Sigmoid colon (tissue), 7 donors: ENCODE results near the gene NTHL1. TPM values are rescaled to one million over a fixed set of nuclear protein-coding genes. Genes with fewer than 3 reads are reported as not detected.

ENCODE experiments used
- DNase-seq: peaks from one replicate; pipeline ENCODE4 v3.0.0-alpha.2; 2019
- H3K27ac ChIP-seq, 4 donors: fragments of 200-600 bp; sonication (generic); one replicate each; pipeline ENCODE4 v1.5.1; 2016 to 2019; ENCODE audit warnings: mild to moderate bottlenecking in 1 of 4
- H3K27me3 ChIP-seq, 3 donors: fragments of 200-600 bp; sonication (generic); one replicate each; pipeline ENCODE4 v1.5.1; 2019; ENCODE audit warnings: mild to moderate bottlenecking in 1 of 3
- H3K36me3 ChIP-seq, 4 donors: fragments of 200-600 bp; sonication (generic); one replicate each; pipeline ENCODE4 v1.5.1; 2016 to 2019
- H3K4me1 ChIP-seq, 4 donors: fragments of 200-600 bp; sonication (generic); one replicate each; pipeline ENCODE4 v1.5.1; 2017 to 2019
- H3K4me3 ChIP-seq, 4 donors: fragments of 200-600 bp; sonication (generic); one replicate each; pipeline ENCODE4 v1.5.1; 2017 to 2019; ENCODE audit warnings: mild to moderate bottlenecking in 2 of 4, moderate library complexity in 1 of 4
- H3K9me3 ChIP-seq, 4 donors: fragments of 200-600 bp in 3 of 4; sonication (generic) in 3 of 4; one replicate each; pipeline versions ENCODE4 v1.5.1 to v1.6.1; 2013 to 2019
- EP300 ChIP-seq, 4 donors: sonication (generic); formaldehyde crosslinking; IDR thresholded peaks; one replicate each; pipeline ENCODE4 v1.6.1; 2017; ENCODE audit warnings: antibody characterized with exemption in 4 of 4
- POLR2A ChIP-seq, 2 donors: fragments of 450-650 bp; IDR thresholded peaks; one replicate each; pipeline ENCODE4 v1.6.1; 2016; ENCODE audit warnings: antibody characterized with exemption in 2 of 2, mild to moderate bottlenecking in 2 of 2, moderate library complexity in 2 of 2
- POLR2AphosphoS5 ChIP-seq, 4 donors: sonication (generic); formaldehyde crosslinking; IDR thresholded peaks; one replicate each; pipeline ENCODE4 v1.6.1; 2017; ENCODE audit warnings: antibody characterized with exemption in 4 of 4
- whole genome bisulfite sequencing, 2 donors: extraction: QIAGEN DNeasy Blood & Tissue Kit; methylation state at CpG; one replicate each; pipeline ENCODE4 v1.1.7; 2013; 5-methylcytosine and 5-hydroxymethylcytosine counted together
- intact Hi-C: fragments of 100-400 bp; cut with DNase I; formaldehyde crosslinking; loops from one replicate; pipeline ENCODE4 v1.15.1; 2023
- polyA plus RNA-seq, 3 donors: library from polyadenylated mRNA; stranded (reverse); fragments of 200-250 nt; gene quantifications; one replicate each; pipeline ENCODE4 v1.2.3, GENCODE V29; 2013
- total RNA-seq, 4 donors: library from RNA; depleted of rRNA; stranded (reverse); fragments of >200 nt; gene quantifications; one replicate each; pipeline ENCODE4 v1.1.0, GENCODE V29; 2016
- TF ChIP-seq, protein P1 (sequence below), 4 experiments: fragments of 450-650 bp in 3 of 4; fragments of 200-600 bp in 1 of 4; IDR thresholded peaks; one replicate each; pipeline ENCODE4 v1.5.1; 2016 to 2019; ENCODE audit warnings: antibody characterized with exemption in 4 of 4, mild to moderate bottlenecking in 3 of 4, moderate library complexity in 2 of 4
- donor health status: healthy with polysubstance abuse.
- donor health status: Bipolar disorder and iron deficiency.
- donor health status: healthy.

The NTHL1 gene
- total and polyA plus RNA-seq, 7 donors, result 18.4 to 44.5 (median 28.5) TPM

DNA sequence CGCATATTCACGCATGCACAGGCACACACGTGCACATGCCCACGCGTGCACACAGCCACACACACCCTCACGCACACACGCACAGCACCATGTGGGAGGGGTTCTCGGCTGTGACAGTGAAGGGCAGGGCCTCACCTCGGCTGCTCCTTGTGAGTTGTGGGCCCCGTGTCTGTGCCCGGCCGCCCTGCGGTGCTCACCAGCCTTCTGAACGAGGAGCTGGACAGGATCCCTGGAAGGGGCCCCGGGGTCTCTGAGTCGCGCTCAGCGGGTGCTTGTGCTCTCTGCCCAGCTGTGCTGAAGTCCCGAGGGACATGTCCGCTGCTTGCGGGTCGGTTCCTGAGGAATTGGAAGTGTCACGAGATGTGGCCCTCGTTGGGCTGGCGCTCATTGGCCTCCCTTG, 16.2 kb upstream of the NTHL1 start:
- no peaks in the 10 kb centered on the region for H3K27me3 ChIP-seq
- H3K36me3 ChIP-seq, result peaks cover 9 to 94% (median 33%) of the 10 kb centered on the region in 4 donors
- H3K9me3 ChIP-seq, result no peaks in the 10 kb centered on the region
- intact Hi-C loops, result no loop called here
- no peak overlapping the region for H3K4me3 ChIP-seq
- H3K27ac ChIP-seq, result no peak overlapping the region
- TF ChIP-seq POLR2AphosphoS5 (IDR thresholded peaks at IDR 0.05), result no peak
- TF ChIP-seq, protein P1, sequence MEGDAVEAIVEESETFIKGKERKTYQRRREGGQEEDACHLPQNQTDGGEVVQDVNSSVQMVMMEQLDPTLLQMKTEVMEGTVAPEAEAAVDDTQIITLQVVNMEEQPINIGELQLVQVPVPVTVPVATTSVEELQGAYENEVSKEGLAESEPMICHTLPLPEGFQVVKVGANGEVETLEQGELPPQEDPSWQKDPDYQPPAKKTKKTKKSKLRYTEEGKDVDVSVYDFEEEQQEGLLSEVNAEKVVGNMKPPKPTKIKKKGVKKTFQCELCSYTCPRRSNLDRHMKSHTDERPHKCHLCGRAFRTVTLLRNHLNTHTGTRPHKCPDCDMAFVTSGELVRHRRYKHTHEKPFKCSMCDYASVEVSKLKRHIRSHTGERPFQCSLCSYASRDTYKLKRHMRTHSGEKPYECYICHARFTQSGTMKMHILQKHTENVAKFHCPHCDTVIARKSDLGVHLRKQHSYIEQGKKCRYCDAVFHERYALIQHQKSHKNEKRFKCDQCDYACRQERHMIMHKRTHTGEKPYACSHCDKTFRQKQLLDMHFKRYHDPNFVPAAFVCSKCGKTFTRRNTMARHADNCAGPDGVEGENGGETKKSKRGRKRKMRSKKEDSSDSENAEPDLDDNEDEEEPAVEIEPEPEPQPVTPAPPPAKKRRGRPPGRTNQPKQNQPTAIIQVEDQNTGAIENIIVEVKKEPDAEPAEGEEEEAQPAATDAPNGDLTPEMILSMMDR (IDR thresholded peaks at IDR 0.05), result no peak
- TF ChIP-seq EP300 (IDR thresholded peaks at IDR 0.05), result no peak
- no peak for TF ChIP-seq POLR2A (IDR thresholded peaks at IDR 0.05)
- WGBS, 2 donors, result 94 to 95% methylated on average over 25 of the region's 25 CpGs
- no peak for DNase-seq
- no peaks in the 10 kb centered on the region for H3K4me1 ChIP-seq

DNA sequence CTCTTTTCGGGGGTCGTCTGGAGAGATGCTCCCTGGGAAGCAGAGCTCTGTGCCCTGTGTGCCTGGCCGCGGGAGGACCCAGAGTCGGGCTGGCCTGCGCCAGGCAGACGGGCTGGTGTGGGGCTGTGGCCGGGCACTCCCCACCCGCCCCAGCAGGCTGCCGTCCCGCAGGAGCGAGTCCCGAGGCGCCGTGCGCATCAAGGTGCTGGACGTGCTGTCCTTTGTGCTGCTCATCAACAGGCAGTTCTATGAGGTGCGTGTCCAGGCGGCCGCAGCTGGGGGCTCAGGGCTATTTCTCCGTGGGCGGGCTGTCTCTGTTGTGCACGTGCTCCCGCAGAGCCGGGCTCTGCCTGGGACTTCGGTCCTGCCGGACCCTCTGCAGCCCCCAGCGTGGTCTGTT, 15.2 kb upstream of the NTHL1 start:
- WGBS, 2 donors, result 96 to 97% methylated on average over 28 of the region's 28 CpGs
- TF ChIP-seq EP300 (IDR thresholded peaks at IDR 0.05), result no peak
- TF ChIP-seq, protein P1 (IDR thresholded peaks at IDR 0.05), result no peak
- TF ChIP-seq POLR2AphosphoS5 (IDR thresholded peaks at IDR 0.05), result no peak
- no peak for TF ChIP-seq POLR2A (IDR thresholded peaks at IDR 0.05)
- peaks cover 9 to 90% (median 41%) of the 10 kb centered on the region in 4 donors for H3K36me3 ChIP-seq
- no peak overlapping the region for H3K27ac ChIP-seq
- H3K4me3 ChIP-seq, result no peak overlapping the region
- DNase-seq, result no peak
- H3K9me3 ChIP-seq, result no peaks in the 10 kb centered on the region
- H3K27me3 ChIP-seq, result no peaks in the 10 kb centered on the region
- intact Hi-C loops, result no loop called here
- no peaks in the 10 kb centered on the region for H3K4me1 ChIP-seq

DNA sequence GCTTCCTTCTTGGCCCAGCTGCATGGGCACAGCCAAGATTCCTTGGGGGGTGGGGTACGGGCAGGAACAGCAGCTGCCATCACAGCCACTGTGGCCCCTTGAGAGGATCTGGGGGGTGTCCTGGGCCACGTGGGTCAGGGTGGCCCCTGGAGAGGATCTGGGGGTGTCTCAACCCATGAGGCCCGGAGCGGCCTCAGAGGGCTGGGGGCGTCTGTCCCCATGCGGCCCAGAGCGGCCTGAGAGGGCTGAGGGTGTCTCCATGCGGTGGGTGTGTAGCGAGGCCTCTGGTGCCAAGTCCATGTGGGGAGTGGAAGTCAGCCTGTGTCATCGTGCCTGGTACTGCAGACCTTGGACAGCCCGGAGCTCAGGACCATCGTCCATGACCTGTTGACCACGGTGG, 13.9 kb upstream of the NTHL1 start:
- no peaks in the 10 kb centered on the region for H3K4me1 ChIP-seq
- DNase-seq, result no peak
- H3K27ac ChIP-seq, result no peak overlapping the region
- WGBS, 2 donors, result 95 to 96% methylated on average over 13 of the region's 13 CpGs
- no peaks in the 10 kb centered on the region for H3K9me3 ChIP-seq
- no peaks in the 10 kb centered on the region for H3K27me3 ChIP-seq
- H3K4me3 ChIP-seq, result no peak overlapping the region
- peaks cover 9 to 87% (median 43%) of the 10 kb centered on the region in 4 donors for H3K36me3 ChIP-seq
- intact Hi-C loops, result no loop called here
- no peak for TF ChIP-seq POLR2AphosphoS5 (IDR thresholded peaks at IDR 0.05)
- TF ChIP-seq EP300 (IDR thresholded peaks at IDR 0.05), result no peak
- no peak for TF ChIP-seq POLR2A (IDR thresholded peaks at IDR 0.05)
- TF ChIP-seq, protein P1 (IDR thresholded peaks at IDR 0.05), result no peak

DNA sequence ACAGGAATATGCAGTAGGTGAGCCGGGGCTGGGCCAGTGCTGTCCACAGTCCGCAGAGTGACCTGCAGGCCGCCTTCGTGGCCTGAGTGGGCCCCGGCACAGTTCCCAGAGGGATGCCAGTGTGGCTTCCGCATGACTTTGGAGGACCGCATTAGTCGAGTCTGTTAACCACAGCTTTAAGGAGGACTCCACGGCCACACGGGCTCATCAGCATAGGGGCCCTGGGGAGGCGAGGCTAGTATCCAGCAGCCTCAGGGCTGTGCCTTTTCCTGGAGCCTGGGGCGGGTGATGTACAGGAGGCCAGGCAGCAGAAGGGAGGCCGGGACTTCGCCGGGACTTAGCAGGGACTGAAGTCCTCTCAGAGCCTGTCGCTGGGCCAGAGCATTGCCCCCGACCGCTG, 13.4 kb upstream of the NTHL1 start:
- H3K4me1 ChIP-seq, result no peaks in the 10 kb centered on the region
- H3K9me3 ChIP-seq, result no peaks in the 10 kb centered on the region
- DNase-seq, result no peak
- intact Hi-C loops, result no loop called here
- TF ChIP-seq, protein P1 (IDR thresholded peaks at IDR 0.05), result no peak
- no peak for TF ChIP-seq POLR2A (IDR thresholded peaks at IDR 0.05)
- no peak for TF ChIP-seq POLR2AphosphoS5 (IDR thresholded peaks at IDR 0.05)
- TF ChIP-seq EP300 (IDR thresholded peaks at IDR 0.05), result no peak
- H3K27ac ChIP-seq, result no peak overlapping the region
- 96 to 97% methylated on average over 18 of the region's 18 CpGs for WGBS, 2 donors
- H3K4me3 ChIP-seq, result no peak overlapping the region
- H3K27me3 ChIP-seq, result no peaks in the 10 kb centered on the region
- peaks cover 5 to 87% (median 39%) of the 10 kb centered on the region in 4 donors for H3K36me3 ChIP-seq

DNA sequence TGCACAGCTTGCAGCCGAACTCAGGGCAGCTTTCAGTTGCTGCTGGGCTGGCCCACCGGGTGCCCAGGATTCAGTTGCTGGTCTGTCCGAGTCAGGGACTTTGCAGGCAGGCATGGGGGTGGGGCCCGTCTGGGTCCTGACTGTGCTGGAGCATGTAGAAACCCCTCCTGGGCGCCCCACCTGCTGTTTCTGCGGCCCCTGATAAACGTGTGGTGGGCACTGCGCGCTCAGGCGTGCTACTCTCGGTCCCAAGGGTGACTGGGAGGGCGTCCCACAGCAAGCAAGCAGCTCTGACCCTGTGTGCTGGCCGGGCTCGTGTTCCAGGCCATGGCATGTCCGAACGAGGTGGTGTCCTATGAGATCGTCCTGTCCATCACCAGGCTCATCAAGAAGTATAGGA, 12.7 kb upstream of the NTHL1 start:
- peaks cover 5 to 82% (median 36%) of the 10 kb centered on the region in 4 donors for H3K36me3 ChIP-seq
- no peaks in the 10 kb centered on the region for H3K27me3 ChIP-seq
- intact Hi-C loops, result no loop called here
- 93 to 94% methylated on average over 17 of the region's 17 CpGs for WGBS, 2 donors
- TF ChIP-seq POLR2A (IDR thresholded peaks at IDR 0.05) (no peak), POLR2AphosphoS5 (IDR thresholded peaks at IDR 0.05) (no peak), EP300 (IDR thresholded peaks at IDR 0.05) (no peak)
- TF ChIP-seq, protein P1 (IDR thresholded peaks at IDR 0.05), result no peak
- no peak overlapping the region for H3K4me3 ChIP-seq
- no peaks in the 10 kb centered on the region for H3K4me1 ChIP-seq
- H3K9me3 ChIP-seq, result no peaks in the 10 kb centered on the region
- DNase-seq, result no peak
- no peak overlapping the region for H3K27ac ChIP-seq
